Kidney tubule cell (primary cell): ENCODE measurements around the gene CUZD1.

ENCODE experiments used
- DNase-seq: peaks from one replicate; pipeline ENCODE4 v3.0.0-alpha.2; 2018; ENCODE audit warnings: low spot score

Gene CUZD1

DNA sequence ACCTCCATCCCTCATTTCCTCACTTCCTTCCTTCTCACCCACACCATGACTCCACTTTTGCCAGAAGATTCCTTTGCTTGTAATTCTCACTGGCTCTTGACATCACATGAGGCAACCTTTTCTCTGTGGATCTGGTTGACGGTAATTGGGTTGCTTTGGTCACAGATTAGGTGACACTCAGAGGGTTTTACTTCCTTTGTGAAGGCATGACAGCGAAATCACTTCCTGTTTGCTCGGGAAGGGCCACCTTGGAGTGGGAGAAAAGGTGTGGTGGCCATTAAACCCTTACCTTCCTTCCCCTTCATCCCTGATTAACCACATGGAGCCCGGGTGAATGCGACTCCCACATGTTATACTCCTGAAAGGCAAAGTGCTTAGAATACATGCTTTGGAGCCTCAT is 30.2 kb downstream of the CUZD1 start:
- no peak for DNase-seq

DNA sequence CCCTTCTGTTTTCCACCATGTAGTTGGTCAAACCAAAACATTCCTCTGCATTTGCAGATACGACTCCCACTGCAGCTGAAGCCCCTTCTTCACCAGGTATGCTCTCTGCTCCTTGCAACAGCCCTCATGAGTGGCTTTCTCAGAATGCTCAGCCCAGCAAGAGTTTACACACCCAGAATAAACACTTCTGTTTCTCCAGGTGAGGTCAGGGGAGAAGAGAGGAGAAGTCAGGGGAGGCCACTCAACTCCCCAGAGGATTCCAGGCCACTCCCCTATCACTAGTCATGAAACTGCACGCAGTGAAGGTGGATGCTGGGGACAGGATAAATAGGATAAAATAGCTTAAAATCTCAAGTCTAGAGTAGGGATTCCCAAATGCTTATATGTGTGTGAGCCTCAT is 31.2 kb downstream of the CUZD1 start:
- DNase-seq = no peak

DNA sequence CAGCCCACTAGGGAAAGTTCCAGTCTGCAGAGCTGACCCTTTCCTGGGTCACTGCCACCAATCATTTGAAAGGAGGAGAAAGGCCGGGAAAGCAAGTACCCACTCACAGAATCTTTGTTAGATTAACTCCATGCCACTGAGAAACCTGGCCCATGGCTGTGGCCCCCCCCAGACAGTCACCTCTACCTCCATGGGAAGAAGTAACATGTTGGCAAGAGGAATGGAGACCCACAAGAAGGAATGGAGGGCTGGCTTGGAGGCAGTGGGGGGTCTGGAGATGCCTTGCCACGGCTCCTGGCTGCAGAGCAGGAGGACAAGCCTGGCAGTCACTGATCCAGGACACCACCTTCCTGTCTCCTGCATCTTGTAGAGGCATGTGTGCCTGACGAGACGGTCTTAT is 32.9 kb downstream of the CUZD1 start:
- DNase-seq = no peak

DNA sequence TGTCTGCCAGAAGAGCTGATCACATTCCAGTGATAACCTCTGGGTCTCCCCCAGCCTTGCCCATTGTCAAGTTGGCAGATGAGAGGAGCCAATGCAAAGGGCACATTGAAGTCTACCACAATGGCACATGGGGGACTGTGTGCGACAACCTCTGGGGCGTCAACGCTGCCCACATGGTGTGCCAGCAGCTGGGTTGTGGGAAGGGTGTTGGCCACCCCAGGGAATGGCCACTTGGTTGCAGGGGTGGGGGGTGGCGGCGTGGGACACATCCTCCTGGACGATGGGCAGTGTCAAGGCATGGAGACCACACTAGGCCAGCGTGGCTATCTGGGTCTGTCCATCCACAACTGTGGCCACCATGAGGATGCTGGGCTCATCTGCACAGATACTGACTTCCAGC is 43.4 kb downstream of the CUZD1 start:
- no peak for DNase-seq

DNA sequence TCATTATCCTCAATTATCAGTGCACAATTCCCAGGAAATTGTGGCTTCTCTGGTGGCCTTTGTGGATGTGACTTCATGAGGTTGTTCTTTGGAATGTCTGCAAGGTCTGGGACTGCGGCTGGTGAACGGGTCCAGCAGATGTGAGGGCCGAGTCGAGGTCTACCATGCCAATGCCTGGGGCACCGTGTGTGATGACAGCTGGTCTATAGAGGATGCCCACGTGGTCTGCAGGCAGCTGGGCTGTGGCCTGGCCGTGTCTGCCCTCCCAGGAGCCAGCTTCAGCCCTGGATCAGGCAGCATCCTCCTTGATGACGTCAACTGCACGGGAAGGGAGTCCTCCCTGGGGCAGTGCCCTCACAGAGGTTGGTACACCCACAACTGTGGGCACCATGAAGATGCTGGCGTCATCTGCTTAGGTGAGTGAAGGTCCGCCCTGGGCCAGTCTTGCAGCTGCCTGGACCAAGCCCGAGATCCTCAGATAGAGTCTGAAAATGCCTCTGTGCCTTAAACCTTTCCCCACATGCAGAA is 46.9 kb downstream of the CUZD1 start:
- DNase-seq = no peak

DNA sequence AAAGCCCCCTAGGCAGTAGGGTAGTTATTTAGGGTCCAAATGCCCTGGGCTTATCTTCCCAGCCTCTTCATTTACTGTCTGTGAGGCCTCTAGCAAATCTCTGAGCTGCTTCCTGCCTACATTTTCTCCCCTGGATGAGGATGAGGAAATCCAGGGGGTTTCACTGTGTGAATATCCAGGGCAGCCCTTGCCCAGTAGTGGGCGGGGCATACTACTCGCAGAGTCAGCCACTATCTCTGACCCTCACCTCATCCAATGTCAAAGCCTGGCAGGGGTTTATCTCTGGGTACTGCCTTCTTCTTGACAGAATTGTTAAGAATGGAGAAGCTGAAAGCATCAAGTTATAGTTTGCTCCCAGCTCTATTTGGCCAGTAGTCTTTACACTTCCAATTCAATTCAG is 48.9 kb downstream of the CUZD1 start:
- no peak for DNase-seq

DNA sequence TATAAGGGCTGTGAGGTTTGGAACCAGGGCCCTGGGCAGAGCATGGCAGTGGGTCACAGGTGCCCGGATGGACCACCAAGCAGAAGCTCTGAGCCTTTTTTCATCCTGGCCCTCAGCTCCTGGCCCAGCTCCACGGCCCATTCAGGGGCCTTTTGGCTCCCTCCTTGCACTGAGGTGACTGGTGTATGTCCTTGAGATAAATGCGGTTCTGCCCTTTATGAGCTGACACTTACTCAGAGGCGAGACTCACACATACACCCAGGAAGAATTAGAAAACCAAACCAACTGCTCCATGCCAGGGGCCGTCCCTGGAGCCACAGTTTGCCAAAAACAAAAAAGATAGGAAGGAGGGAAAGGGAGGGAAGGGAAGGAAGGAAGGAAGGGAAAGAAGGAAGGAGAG is 49.7 kb downstream of the CUZD1 start:
- DNase-seq = no peak

DNA sequence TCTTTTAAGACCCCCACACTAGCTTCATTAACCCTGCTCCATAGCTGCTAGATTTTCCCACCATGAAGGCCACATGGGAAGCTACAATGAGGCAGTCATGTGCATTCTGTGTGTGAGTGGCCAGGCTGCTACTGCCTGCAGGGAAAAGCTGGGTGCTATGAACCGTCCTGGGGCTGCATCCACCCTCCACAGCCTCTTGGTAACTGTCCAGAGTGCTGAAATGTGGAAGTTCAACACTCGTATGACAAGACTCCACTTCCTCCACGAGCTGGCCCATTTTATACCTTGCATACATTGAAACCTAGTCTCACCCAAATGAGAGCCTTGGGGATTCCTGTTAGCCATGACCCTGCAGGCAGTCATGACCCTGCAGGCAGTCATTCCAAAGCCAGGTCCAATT is 59.4 kb downstream of the CUZD1 start:
- DNase-seq = peak; percentile 28

DNA sequence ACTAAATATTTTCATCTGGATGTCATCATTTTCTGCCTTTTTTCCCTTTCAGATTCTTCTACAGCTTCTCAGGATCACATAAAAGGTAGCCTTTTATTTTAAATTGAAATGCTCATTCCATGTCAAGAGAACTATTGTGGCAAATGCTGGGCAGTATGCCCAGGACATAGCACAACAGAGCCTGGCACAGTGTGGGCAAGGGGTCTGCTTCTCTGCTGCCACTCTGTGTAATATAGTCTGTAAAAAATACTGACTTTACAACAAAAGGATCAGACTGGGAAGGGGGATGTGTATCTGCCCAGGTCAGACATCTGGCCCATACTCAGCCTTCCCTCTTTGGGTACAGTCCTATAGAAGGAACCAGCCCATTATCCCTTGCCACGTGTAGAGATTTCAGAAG is 62.7 kb downstream of the CUZD1 start:
- no peak for DNase-seq
